Amniotic epithelial cell (primary cell): ENCODE results near the gene RAPGEF5.

ENCODE experiments used
- DNase-seq: peaks from one replicate; pipeline ENCODE4 v3.0.0-alpha.2; 2010; ENCODE audit warnings: low read depth

Gene RAPGEF5

DNA sequence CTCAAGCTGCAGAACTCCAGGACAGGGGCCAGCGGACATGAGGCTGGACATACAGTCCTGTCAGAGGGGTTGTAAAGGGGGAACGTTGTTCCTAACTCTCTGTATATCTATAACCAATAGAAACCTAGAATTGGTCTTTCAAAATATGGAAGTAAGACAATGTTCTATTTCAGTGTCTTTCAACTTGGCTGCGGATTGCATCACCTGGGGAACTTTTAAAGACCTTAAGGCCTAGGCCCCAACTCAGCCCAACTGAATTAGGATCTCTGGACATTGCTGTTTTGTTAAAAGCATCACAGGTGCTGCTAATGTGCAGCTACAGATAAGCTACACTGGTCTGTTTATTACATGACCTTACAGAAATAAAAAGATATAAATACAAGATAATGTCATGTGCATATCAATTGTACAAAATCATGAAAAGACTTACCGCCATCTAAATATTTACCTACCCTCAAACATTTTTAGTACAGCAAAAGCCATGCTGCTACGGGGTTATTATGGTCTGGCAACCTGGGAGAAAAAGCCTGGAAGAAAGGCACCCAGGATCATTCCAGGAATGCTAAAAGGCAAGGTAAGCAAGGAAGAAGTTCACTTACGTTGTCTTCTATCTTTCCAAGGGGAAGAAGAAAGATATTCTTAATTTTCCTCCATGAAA is 169.1 kb downstream of the RAPGEF5 start:
- no peak for DNase-seq

DNA sequence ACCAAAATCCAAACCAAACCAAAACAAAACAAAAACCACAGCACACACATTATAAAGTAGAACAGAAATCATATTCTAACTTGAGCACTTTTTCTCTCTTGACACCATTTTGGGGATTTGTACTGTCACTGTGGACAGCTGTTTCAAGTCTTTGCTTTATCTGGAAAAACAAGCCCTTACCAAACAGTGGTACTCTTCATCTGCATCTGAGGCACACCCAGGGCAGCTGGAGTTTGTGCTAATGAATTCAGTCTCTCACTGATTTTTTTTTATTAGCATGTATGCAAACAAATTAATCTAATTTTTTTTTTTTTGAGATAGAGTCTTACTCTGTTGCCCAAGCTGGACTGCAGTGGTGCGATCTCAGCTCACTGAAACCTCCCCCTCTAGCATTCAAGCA is 171.4 kb downstream of the RAPGEF5 start:
- DNase-seq, result no peak

DNA sequence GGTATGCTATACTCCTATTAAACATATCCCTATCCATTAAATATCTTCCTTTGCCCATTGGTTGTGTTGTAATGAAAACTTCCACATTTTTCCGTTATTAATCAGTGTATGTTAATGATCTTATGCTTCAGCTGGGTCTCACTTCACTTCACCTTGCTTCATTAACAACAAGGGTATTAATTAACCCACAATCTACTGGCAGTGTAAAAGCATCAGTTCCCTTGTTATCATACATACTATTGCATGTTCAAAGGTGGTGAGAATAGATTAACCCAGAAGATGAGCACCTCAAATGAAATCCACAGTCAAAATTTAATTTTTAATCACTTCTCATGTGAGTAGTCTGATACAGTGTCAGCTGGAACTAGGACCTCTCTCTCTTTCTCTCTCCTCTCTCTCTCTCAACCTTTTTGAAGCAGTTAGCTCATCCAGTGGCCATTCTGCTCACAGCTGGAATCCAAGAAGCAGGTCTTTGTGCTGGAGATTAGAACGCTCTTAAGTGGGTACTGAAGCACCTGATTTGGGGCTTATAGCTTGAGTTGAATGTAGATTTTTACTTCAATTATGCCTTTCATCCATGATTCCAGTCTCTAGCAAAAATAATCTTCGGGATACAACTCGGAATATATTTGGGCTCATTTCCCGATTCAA is 172.3 kb downstream of the RAPGEF5 start:
- no peak for DNase-seq

DNA sequence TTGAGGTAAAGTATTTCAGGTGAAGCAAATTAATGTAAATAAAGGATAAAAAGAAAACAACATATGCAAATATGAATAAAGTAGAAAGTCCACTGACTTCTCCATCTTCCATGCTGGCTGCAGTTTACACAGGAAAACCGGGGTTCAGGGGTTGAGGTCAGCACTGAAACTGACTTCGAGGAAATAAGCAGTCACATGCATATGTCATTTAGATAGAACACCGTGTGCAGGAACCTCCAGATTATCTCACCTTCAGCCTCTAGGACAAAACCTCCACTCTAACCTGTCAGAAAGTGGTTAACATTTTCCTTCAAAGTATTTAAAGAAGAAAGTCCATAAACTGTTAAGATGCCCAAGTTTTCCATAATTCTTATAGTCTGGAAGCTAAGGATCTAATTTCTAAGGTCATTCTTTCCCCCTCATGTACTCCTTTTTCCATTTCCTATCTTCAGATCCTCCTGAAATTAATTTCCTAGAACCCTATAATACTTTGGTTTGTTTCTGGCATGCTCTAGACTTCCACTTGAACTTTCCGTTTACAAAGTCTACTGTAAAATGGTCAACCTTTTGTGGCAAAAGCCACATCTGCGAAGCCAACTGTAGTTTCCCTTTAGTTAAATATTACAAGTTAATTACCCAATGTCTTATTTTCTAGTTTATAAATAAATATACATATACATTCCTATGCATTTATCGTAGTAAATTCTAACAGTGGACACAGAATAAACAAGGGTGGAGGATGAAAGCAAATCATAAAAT is 173.3 kb downstream of the RAPGEF5 start:
- no peak for DNase-seq

DNA sequence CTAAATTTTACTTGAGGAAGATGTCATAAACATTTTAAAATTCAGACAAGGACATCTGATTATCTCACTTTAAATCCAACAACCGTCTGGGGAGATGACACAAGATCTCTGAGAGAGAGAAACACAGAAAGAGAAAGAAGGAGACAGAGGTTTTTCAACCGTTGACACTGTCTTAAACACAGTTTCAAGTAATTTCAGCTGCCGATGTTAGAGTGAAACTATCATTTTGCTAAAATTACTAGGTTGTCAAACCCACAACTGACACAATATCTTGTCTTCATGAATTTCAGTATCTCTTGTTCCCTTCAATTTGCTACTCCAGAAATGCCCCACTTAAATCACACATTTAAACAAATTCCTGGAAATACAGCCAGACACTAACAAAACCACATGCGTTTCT is 174.8 kb downstream of the RAPGEF5 start:
- DNase-seq, result no peak

DNA sequence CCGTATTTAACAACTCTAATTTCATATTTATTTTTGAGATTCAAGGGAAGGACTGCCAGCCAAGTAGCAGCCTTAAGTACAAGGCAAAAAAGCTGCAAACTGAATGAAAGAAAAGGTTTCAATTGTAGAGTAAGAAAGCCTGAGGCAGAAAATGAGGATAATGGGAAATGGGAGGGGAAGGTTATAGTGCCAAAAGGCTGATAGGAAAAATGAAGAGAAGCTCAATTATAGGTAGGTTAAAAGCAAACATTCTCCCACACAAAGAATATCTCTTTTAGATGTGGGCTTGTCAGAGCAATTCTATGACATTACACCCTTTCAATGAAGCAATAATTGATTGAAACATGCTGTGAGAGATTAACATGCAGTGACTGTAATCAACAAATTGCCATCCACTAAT is 175.3 kb downstream of the RAPGEF5 start:
- no peak for DNase-seq

DNA sequence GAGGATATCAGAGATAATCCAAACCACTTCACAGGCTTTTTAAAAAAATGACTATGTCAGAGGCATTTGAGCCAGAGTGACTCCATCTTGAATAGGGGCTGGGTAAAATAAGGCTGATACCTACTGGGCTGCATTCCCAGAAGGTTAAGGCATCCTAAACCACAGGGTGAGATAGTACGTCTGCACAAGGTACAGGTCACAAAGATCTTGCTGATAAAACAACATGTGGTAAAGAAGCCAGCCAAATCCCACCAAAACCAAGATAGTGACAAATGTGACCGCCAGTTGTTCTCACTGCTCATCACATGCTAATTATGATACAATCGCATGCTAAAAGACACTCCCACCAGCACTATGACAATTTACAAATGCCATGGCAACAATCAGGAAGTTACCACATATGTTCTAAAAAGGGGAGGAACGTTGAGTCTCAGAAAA is 177.5 kb downstream of the RAPGEF5 start:
- peak; percentile 44 for DNase-seq

DNA sequence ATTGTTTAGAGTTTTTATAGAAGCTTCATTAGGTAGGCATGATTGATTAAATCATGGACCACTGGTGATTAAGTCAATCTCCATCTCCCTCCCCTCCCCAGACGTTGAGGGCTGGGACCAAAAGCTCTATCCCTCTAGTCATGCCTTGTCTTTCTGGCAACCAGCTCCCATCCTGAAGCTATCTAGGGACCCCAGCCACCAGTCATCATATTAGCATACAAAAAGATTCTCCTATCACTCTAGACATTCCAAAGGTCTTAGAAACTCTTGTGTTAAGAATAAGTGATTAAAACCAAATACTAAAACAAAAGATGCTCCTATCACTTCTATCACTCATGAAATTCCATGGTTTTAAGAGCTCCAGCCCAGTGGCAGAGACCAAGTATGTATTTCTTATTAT is 178.2 kb downstream of the RAPGEF5 start:
- DNase-seq, result no peak

DNA sequence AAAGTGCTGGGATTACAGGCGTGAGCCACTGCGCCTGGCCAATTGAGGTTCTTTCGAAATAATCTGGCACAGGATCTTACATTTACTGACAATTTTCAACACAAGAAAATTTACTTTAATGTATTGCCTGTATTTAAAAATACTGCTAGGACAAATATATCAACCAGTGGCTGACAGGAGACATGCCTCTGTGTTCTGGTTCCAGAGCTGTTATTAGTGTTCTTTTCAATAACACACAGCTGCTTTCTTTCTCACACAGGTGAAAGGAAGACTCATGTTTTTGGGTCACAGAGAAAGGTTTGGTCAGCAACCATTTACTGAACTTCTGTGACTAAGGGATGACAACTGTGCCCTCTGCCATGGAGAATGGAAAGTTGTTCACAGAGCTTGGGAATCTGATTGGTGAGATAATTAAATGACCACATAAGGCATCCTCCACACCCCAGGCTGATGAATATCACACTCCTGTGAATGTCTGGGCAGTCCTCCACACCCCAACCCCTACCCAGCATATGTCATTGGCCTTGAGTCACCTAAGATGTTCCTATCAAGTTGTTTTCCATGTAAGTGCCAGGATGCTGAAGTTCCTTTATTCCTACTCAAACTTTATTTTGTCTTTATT is 180.1 kb downstream of the RAPGEF5 start:
- DNase-seq, result no peak

DNA sequence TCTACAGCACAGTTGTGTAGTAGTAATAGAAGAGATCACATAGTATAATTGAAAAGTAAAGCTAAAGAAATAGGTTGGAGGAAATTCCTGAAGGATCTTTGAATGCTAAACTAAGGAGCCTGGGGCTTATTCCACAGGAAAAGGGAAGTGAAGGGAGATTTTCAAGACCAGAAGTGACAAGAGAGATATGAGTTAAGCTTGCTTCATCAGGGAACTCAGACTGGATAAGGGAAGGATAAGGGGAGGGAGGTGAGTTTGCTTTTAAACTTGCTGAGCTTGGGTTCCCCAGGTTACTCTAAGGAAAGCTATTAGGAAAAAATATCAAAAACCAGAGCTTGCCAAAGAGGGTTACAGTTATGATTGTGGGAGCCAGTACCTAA is 182.4 kb downstream of the RAPGEF5 start:
- no peak for DNase-seq

DNA sequence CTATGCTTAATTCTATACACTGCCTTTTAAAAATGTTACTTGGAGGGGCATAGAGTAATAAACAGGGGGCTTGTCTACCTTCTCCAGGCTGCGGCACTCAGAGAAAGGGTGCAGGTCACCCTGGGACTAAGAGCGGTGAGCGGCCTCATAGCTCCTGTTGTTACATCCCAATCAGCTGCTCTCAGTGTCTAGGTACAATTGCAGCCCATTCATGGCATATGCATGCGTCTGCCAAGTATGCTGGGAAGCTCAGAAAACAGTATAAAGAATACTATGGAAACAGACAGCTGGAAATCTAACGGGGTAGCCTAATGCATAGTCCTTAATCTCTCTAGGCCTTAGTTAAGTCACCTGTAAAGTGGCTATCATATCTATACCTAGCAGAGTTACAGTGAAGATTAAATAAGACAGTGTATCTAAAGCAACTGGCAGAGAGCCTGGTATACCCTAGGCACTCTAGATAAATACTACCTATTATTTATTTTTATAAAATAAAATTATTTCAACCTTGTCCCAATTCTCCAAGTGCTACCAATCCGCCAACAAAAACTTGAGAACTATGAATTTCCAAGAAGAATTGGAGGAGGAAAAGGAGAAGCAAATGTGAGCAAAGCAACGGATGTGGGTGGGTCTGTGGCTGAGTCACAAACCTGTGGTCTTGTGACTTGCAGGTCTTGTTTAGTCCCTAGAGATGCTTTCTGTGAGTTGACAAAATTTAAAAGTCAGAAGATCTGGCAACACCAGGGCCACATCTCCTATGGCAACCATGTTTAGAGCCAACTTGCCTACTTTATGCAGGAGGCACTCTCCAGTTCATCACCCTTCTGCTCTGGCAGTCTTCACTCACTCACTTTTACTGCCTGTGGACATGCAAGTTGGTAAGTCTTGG is 183.0 kb downstream of the RAPGEF5 start:
- DNase-seq, result no peak

DNA sequence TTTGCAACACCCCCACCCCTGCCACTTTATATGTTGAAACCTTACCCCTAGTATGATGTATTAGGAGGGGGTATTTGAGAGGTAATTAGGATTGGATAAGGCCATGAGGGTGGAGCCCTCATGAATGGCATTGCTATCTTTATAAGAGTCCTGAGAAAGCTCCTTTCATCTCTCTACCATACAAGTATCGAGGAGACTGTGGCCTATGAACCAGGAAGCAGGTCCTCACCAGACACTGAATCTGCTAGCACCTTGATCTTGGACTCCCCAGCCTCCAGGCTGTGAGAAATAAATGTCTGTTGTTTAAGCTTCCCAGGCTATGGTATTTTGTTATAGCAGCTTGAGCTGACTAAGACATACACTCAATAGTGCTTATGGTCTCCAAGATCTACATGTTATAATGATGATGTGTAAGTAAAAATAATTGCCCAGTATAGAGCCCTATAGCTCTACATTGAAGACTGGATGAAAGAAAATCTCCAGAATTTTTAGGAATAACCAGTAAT is 188.8 kb downstream of the RAPGEF5 start:
- no peak for DNase-seq

DNA sequence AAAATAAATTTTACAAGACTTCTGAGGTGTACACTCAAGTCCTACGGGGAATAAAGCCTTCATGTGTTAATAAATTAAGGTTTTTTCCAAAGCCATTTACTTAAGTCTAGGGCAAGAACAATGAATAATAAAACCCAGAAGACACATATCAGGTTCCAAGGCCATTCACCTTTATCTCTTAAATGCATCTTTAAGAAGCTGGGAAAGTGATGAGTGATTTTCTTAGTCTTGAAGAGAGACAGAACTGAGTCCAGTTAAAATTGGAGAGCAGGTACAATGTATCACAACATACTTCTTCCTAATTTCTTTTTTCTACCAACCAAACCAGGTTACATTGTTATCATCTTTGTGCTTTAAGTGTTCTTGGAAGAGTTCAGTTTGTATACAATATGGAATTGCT is 189.5 kb downstream of the RAPGEF5 start:
- DNase-seq, result no peak

DNA sequence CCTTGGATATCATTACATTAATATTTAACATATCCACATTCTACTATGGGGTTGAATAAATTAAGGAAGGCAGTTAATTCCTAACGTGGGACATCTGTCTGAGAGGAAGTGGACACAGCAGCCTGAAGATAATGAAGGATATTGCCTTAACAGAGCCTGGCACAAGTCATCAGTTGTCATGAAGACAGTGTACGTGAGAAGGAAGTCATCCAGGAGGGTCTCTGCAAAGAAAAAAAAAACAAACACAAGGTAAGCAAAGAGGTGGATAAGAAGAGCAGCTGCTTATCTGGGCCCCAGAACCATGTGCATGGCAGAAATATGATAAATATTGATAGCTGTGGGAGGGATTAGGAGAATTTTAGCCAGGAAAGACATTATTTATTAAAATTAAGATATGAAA is 190.0 kb downstream of the RAPGEF5 start:
- DNase-seq, result no peak

DNA sequence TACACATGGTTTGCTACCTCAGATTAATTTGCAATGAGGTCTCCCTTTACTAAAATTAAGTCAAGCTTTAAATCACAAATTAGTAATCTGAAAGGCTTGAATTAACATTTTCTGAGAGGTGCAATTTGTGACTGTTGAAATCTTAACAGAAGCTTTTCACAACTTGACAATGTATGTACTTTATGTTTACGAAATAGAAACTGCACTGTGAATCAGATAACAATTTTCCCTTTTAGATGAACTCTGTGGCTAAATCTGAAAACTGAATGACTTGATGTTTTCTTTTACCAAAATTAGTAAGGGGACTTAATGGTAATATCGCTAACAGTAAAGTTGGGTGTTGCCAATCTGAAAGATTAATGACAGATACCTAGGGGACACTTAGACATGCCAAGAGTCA is 197.6 kb downstream of the RAPGEF5 start:
- no peak for DNase-seq

DNA sequence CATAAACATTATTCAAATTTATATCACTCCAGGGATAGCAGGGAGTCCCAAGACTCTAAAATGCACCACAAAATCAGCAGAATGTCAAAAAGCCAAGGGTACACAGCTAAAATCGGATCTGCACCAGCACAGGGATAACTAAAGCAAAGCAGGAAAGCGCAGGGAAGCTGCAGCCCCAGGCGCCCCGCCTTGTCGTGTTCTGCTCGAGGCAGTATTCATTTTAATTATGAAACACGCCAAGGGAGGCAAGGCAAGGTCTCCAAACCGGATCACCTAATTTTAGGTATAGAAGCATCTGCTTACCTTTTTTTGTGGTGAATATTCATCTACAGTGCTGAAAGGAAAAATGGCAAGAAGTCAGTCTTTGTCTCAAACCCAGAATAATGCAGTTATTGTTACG is 199.4 kb downstream of the RAPGEF5 start:
- DNase-seq, result no peak

DNA sequence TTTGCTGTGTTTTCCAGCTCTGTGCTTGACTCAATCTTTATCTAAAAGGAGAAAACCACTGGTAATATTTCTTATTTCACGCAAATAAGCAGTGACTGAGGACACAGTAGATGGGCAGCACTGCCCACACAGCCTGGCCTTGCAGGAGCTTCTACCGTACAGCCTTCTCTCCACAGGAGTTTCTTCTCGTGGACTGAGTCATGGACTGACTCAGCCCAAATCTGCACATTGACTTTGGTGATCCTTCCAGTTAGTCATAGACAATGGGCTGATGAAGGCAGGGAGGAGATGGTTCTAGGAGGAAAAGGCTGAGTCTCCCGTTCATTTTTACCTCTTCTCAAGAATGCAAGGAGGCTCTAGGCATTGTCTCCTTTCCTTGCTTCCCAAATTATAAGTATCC is 200.7 kb downstream of the RAPGEF5 start:
- peak; percentile 68 for DNase-seq

DNA sequence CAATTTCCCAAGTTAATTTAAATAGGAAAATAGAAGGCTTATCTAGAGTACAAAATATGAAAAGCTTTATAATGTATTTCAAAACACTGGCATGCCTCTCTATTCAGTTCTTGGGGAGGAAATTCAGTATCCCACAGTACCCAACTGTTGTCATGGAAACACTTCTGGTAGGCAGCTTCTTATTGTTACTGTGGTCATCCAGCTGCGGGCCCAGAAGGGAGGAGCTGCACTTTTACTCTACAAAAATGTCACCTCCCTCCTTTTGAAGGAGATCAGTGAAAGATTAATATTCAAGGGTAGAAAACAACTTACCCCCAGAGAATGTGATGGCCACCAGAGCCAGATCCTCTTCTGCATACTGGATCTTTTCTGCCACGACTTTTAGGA is 202.8 kb downstream of the RAPGEF5 start:
- no peak for DNase-seq

DNA sequence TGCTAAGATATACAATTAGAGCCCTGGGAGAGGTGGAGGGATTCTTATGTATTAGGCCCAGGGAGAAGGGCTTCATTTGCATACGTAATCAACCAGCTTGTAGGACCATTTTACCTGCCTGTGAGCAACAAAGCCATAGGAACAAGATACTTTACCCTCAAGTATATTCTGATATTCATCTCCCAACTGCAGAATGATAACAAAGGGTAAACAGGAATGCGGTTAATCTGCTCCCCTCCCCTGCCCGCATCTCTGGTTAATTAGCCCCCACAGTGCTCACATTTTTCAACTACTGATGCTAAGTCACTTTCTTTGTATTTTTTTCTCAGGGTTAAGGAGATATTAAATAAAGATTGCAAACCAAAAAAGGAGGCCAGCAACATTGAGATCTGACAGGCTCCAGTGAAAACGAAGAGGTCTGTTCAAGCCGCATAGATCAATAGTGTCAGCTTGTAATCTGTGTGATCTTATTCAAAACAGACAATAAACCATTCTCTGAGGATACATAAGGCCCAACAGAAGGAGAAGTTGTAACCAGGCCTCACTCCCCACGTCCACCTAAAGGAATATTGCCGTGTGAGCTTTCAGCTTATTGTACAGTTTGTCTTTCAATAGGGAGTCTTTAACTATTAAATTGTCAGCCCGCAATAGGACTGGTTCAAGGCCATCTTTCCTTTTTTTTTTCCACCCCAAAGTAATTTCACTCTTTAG is 203.4 kb downstream of the RAPGEF5 start:
- DNase-seq, result no peak

DNA sequence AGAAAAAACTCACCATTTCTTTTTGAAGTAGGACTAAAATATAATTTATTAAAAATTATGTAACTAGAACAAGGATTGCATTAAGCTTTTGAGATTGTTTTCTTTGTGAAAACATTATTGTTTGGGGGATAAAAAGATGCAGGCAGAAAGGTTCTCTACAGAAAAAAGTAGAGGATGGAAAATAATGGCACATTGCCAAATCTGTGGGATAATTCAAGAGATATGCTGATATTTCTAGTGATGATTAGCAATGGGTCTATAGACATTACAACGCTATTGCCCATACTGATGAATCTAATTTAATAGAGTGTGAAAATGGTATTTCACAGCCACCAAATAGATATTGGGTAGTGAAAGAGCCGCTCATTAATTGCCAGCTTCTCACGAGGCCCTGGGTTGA is 204.3 kb downstream of the RAPGEF5 start:
- DNase-seq, result no peak

DNA sequence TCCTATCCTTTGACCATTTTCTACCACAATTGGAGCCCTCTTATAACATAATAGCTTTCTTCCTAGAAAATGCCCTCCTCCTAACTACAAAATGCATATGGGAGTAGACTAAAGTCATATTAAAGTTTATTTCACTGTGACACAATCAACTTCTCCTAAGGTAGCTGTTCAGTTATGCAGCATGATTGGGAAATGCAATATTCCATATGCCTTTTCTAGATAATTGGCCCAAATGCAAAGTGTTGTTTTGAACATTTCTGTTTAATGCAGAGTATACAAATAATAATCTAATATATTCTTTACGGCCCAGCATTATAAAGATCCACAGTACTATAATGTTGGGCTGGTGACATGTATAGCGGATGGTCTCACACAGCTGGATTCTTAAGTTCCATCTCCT is 205.1 kb downstream of the RAPGEF5 start:
- DNase-seq, result no peak
